ENCODE measurements around the gene NOTCH1.

DNA sequence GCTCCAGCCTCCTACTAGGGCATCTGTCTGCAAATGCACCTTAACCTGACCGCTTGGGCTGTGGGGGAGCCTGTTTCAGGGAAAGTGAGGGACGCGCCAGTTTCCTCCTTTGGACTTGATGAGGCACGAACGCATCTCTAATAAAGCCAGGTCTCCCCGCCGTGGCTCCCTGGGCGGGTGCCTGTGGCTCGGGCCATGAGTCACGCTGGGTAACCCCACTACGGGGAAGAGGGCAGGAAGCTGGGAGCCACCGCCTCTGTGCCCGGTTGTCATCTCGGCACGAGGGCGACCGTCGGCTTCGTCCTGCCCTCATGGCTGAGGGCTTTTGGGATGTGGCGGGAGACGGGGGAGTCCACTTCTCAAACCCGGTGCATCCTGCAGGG is 12.1 kb downstream of the NOTCH1 start:
- TF ChIP-seq, protein P1, sequence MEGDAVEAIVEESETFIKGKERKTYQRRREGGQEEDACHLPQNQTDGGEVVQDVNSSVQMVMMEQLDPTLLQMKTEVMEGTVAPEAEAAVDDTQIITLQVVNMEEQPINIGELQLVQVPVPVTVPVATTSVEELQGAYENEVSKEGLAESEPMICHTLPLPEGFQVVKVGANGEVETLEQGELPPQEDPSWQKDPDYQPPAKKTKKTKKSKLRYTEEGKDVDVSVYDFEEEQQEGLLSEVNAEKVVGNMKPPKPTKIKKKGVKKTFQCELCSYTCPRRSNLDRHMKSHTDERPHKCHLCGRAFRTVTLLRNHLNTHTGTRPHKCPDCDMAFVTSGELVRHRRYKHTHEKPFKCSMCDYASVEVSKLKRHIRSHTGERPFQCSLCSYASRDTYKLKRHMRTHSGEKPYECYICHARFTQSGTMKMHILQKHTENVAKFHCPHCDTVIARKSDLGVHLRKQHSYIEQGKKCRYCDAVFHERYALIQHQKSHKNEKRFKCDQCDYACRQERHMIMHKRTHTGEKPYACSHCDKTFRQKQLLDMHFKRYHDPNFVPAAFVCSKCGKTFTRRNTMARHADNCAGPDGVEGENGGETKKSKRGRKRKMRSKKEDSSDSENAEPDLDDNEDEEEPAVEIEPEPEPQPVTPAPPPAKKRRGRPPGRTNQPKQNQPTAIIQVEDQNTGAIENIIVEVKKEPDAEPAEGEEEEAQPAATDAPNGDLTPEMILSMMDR (IDR thresholded peaks at IDR 0.05), result no peak
- TF ChIP-seq ESRRA (IDR thresholded peaks at IDR 0.05; ENCODE audit: borderline replicate concordance, low read length) (no peak), POLR2A (IDR thresholded peaks at IDR 0.05; ENCODE audit: low read length) (no peak)
